Measurements from ENCODE around the gene PLEKHM3. TPM values are rescaled to one million over a fixed set of nuclear protein-coding genes. Genes with fewer than 3 reads are reported as not detected.

PLEKHM3 gene
- total and polyA plus RNA-seq, 2 of the 13 experiments (the other 11 are each of a cell fraction or from before 2014, with no cell fraction given), result 4.5 to 4.7 TPM

GRCh38 chr2:207847807-207848544 is 177.4 kb downstream of the PLEKHM3 start (continued):
- TF ChIP-seq E2F2 (CRISPR knock-in tag; IDR thresholded peaks at IDR 0.05; ENCODE audit: borderline replicate concordance) (no peak; the same call in 1 of the 2 replicates), KAT8 (CRISPR knock-in tag; IDR thresholded peaks at IDR 0.05) (peak; percentile 70), ARID3A (IDR thresholded peaks at IDR 0.05; ENCODE audit: low read depth, low read length) (peak; percentile 97), ZNF3 (CRISPR knock-in tag; IDR thresholded peaks at IDR 0.05) (no peak), THAP9 (CRISPR knock-in tag; IDR thresholded peaks at IDR 0.05; ENCODE audit: borderline replicate concordance) (no peak), ONECUT2 (CRISPR knock-in tag; IDR thresholded peaks at IDR 0.05) (no peak; the same call in 1 of the 2 replicates), ZNF530 (CRISPR knock-in tag; IDR thresholded peaks at IDR 0.05; ENCODE audit: low read depth) (no peak), HNRNPUL1 (IDR thresholded peaks at IDR 0.05; ENCODE audit: low read depth, low read length) (no peak), ZNF577 (CRISPR knock-in tag; IDR thresholded peaks at IDR 0.05; ENCODE audit: borderline replicate concordance, low read depth) (no peak), AHDC1 (CRISPR knock-in tag; IDR thresholded peaks at IDR 0.05; ENCODE audit: borderline replicate concordance) (peak; percentile 84; the same call in 1 of the 2 replicates), UBTF (CRISPR knock-in tag; IDR thresholded peaks at IDR 0.05) (no peak; the same call in 1 of the 2 replicates)

All from HepG2 (cell line).